ENCODE results near the gene TRIM41.
"Not testable (repeated sequence)": the region's sequence is repeated elsewhere in the genome, so short reads cannot be mapped to it uniquely, and the experiment has no call there.

DNA sequence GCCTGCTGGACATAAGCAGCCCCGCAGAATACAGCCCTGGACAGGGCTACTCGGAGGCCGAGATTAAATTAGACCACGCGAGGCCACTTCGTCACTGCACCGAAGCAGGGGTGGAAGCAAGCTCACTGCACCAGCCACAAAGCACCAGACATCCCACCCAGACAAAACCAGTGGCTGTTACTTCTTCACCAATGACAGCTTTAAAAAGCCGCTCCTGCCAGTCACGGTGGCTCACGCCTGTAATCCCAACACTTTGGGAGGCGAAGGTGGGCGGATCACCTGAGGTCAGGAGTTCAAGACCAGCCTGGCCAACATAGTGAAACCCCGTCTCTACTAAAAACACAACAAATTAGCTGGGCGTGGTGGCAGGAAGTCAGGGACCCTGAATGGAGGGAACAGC lies 45.5 kb upstream of the TRIM41 start:
- TF ChIP-seq, protein P1, sequence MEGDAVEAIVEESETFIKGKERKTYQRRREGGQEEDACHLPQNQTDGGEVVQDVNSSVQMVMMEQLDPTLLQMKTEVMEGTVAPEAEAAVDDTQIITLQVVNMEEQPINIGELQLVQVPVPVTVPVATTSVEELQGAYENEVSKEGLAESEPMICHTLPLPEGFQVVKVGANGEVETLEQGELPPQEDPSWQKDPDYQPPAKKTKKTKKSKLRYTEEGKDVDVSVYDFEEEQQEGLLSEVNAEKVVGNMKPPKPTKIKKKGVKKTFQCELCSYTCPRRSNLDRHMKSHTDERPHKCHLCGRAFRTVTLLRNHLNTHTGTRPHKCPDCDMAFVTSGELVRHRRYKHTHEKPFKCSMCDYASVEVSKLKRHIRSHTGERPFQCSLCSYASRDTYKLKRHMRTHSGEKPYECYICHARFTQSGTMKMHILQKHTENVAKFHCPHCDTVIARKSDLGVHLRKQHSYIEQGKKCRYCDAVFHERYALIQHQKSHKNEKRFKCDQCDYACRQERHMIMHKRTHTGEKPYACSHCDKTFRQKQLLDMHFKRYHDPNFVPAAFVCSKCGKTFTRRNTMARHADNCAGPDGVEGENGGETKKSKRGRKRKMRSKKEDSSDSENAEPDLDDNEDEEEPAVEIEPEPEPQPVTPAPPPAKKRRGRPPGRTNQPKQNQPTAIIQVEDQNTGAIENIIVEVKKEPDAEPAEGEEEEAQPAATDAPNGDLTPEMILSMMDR (IDR thresholded peaks at IDR 0.05): not testable (repeated sequence)
- not testable (repeated sequence) for TF ChIP-seq EP300 (IDR thresholded peaks at IDR 0.05; ENCODE audit: low read depth); POLR2AphosphoS5 (IDR thresholded peaks at IDR 0.05); POLR2A (IDR thresholded peaks at IDR 0.05)

All from transverse colon (tissue), 4 donors.